H1 (cell line): ENCODE results near the gene SLC44A1. TPM values are rescaled to one million over a fixed set of nuclear protein-coding genes. Genes with fewer than 3 reads are reported as not detected.

ENCODE experiments used
- ASH2L ChIP-seq: fragments of 200-600, 300-600 bp; sonication (generic); IDR thresholded peaks from one replicate; pipeline ENCODE4 v1.7.1; 2017; ENCODE audit warnings: low read length
- BACH1 ChIP-seq: IDR thresholded peaks from 2 replicates; pipeline ENCODE4 v1.6.1; 2012; ENCODE audit warnings: low read length, improper control_type of control experiment
- CHD7 ChIP-seq: fragments of 300-600 bp; sonication (generic); IDR thresholded peaks from 2 replicates; pipeline ENCODE4 v1.7.1; 2012; ENCODE audit warnings: low read length, moderate library complexity, mild to moderate bottlenecking, inconsistent platforms; ENCODE audit not compliant: insufficient replicate concordance
- CREB1 ChIP-seq: IDR thresholded peaks from 2 replicates; pipeline ENCODE4 v1.6.1; 2012; ENCODE audit warnings: inconsistent platforms
- EGR1 ChIP-seq: IDR thresholded peaks from 2 replicates; pipeline ENCODE4 v1.6.1; 2011; ENCODE audit warnings: low read depth, low read length, borderline replicate concordance
- KDM1A ChIP-seq: fragments of 200-600, 300-600 bp; sonication (generic); IDR thresholded peaks from 2 replicates; pipeline ENCODE4 v1.7.1; 2016; ENCODE audit warnings: mild to moderate bottlenecking, low read length, borderline replicate concordance
- SIN3A ChIP-seq, 2 experiments: IDR thresholded peaks in 1 of 2; conservative IDR thresholded peaks in 1 of 2; 2 replicates each; pipeline ENCODE4 v1.6.1; 2011 to 2012; ENCODE audit warnings: low read length in 2 of 2, improper control_type of control experiment in 1 of 2, low read depth in 1 of 2, mild to moderate bottlenecking in 1 of 2
- TCF12 ChIP-seq: IDR thresholded peaks from 2 replicates; pipeline ENCODE4 v1.6.1; 2011; ENCODE audit warnings: low read depth, mild to moderate bottlenecking, low read length
- polyA plus RNA-seq, 7 experiments: library from polyadenylated mRNA; depleted of rRNA in 3 of 7; stranded (reverse) in 5 of 7; unstranded in 2 of 7; fragments of >200 nt in 5 of 7; fragments of 200-250 nt in 2 of 7; gene quantifications; 1 replicate in 5 of 7; 2 replicates in 1 of 7; 4 replicates in 1 of 7; pipeline versions ENCODE4 v1.2.1 to v1.2.3, GENCODE V29; 2011 to 2013; ENCODE audit warnings: missing spikeins in 2 of 7, mixed read lengths in 2 of 7
- total RNA-seq: library from RNA; stranded (reverse); fragmentation: NEBNext Ultra II Directional; extraction: Animal tissue kit (Norgen Biotek cat#: 25700); gene quantifications from 2 replicates; pipeline ENCODE4 v1.2.1, GENCODE V29; 2021

The SLC44A1 gene
- total and polyA plus RNA-seq, 2 of the 8 experiments (the other 6 are each of a cell fraction or from before 2014, with no cell fraction given), result 30.5 to 71.2 TPM

- TF ChIP-seq CHD7, result no peak
- TF ChIP-seq ASH2L, result no peak
- no peak for TF ChIP-seq TCF12
- TF ChIP-seq EGR1, result no peak
- no peak for TF ChIP-seq SIN3A (conservative IDR thresholded peaks at IDR 0.05 in 1 of 2, IDR thresholded peaks at IDR 0.05 in 1 of 2; ENCODE audit: low read depth in 1 of 2, low read length in 2 of 2)
- TF ChIP-seq CREB1, result no peak
- no peak for TF ChIP-seq KDM1A
- no peak for TF ChIP-seq BACH1
Measured at GRCh38 chr9:105273731-105274130, 29.3 kb downstream of the SLC44A1 start (continued).
